Effector memory CD8-positive, alpha-beta T cell (primary cell): ENCODE results near the gene SLC22A25.
"Not testable (repeated sequence)": the region's sequence is repeated elsewhere in the genome, so short reads cannot be mapped to it uniquely, and the experiment has no call there.

Experiments used
- ATAC-seq: fragments of 150-1000 bp; cut with Tn5 transposase; replicated peaks from 2 replicates; pipeline ENCODE4 v1.10.0; 2021; ENCODE audit warnings: mild to moderate bottlenecking, moderate library complexity
- DNase-seq, 3 experiments: peaks; one replicate each; pipeline ENCODE4 v3.0.0; 2021
- H3K27ac Mint-ChIP-seq, 2 donors: one replicate each; pipeline ENCODE4 v1.8.0; 2022; ENCODE audit warnings: mild to moderate bottlenecking in 2 of 2, mixed read lengths in 2 of 2, moderate library complexity in 2 of 2
- H3K27me3 Mint-ChIP-seq, 2 donors: one replicate each; pipeline ENCODE4 v1.8.0; 2022; ENCODE audit warnings: mixed read lengths in 2 of 2
- H3K36me3 Mint-ChIP-seq: one replicate; pipeline ENCODE4 v1.8.0; 2022; ENCODE audit warnings: mild to moderate bottlenecking, moderate library complexity, mixed read lengths; ENCODE audit not compliant: insufficient read depth
- H3K4me1 Mint-ChIP-seq, 2 donors: one replicate each; pipeline ENCODE4 v1.8.0; 2022; ENCODE audit warnings: low read depth in 2 of 2, mixed read lengths in 2 of 2
- H3K4me3 Mint-ChIP-seq, 2 donors: one replicate each; pipeline ENCODE4 v1.8.0; 2022; ENCODE audit warnings: mild to moderate bottlenecking in 2 of 2, mixed read lengths in 2 of 2, moderate library complexity in 2 of 2
- H3K9me3 Mint-ChIP-seq, 2 donors: one replicate each; pipeline ENCODE4 v1.8.0; 2022; ENCODE audit warnings: mixed read lengths in 2 of 2

The SLC22A25 gene

DNA sequence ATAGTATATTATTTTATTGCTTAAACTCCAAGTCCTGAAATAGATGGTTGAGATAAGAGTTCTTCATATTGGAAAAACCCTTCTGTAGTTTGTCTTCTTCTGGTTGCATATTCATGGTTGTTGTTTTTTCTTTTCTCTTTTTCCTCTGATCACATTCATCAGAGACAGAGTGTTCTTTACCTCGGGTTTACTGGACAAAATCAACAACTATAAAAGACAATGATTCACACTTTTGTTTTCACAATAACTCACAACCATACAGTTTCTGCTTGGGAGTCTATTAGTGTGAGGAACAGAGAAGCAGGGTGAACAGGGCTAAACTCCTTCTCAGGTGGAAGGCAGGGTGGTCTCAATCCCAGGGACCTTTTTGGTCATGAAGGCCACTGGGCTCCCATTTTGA lies 2.6 kb upstream of the SLC22A25 start:
- Mint-ChIP-seq H3K4me1 (peaks cover 0 to 5% of the 10 kb centered on the region in 2 donors), H3K27me3 (peaks cover 64 to 72% of the 10 kb centered on the region in 2 donors), H3K36me3 (no peaks in the 10 kb centered on the region), H3K9me3 (no peaks in the 10 kb centered on the region), H3K4me3 (no peak overlapping the region), H3K27ac (no peak overlapping the region)
- DNase-seq (no peak), ATAC-seq (no peak)

DNA sequence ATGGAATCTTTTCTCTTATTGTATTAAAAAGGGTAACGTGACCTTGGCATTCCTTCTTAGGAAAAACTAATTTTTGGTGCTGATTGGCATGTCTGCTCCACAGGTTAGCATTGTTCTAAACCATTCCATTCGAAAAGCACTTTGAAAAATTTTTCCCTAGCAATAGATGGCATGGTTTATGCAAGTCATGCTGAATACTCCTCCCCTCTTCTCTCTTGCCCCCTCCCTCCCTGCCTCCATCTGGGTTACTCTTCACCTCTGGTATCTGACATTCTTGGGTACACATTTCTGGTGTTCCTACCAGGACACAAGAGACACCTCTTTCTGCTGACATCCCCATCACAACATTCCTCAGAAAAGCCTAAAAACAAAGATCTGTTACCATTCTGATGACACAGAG lies 1.5 kb upstream of the SLC22A25 start:
- DNase-seq: no peak
- Mint-ChIP-seq H3K27me3 (peaks cover 58 to 79% of the 10 kb centered on the region in 2 donors), H3K4me1 (peaks cover 0 to 5% of the 10 kb centered on the region in 2 donors)

DNA sequence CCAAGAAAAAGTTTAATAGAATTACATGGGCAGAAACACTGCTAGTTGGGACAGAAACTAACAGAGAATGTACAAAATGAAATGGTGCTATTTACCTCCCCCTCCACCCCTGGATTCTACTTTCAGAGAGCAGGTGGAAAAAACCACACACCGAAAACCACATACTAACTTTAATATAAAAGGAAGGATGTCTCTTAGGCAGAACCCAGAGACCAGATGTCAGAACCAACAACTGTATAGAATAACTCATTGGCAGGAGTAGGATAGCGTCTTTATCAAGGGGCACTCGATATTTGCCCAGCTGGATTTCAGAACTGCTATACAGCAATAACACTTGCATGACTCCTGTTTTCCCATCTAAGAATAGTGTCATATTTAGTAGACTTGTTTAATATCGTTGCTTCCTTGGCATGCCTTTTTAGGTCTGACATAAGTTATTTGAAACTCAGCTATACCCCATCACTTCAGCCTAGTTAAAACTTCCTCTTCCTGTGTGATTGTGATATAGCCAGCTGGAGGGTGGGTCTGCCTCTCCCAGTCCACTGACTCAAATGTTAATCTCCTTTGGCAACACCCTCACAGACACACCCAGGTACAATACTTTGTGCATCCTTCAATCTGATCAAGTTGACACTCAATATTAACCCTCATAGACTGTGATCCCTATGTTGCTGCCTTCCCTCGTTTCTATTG lies 1.2 kb downstream of the SLC22A25 start:
- Mint-ChIP-seq H3K4me1 (peaks cover 0 to 5% of the 10 kb centered on the region in 2 donors), H3K4me3 (no peak overlapping the region), H3K27me3 (peaks cover 64 to 95% of the 10 kb centered on the region in 2 donors), H3K27ac (no peak overlapping the region), H3K36me3 (no peaks in the 10 kb centered on the region), H3K9me3 (no peaks in the 10 kb centered on the region)
- no peak for ATAC-seq
- DNase-seq: no peak

More for the DNA sequence above, 1.5 kb upstream of the SLC22A25 start:
- Mint-ChIP-seq H3K27ac (no peak overlapping the region), H3K4me3 (no peak overlapping the region), H3K36me3 (no peaks in the 10 kb centered on the region), H3K9me3 (no peaks in the 10 kb centered on the region)
- ATAC-seq: no peak

DNA sequence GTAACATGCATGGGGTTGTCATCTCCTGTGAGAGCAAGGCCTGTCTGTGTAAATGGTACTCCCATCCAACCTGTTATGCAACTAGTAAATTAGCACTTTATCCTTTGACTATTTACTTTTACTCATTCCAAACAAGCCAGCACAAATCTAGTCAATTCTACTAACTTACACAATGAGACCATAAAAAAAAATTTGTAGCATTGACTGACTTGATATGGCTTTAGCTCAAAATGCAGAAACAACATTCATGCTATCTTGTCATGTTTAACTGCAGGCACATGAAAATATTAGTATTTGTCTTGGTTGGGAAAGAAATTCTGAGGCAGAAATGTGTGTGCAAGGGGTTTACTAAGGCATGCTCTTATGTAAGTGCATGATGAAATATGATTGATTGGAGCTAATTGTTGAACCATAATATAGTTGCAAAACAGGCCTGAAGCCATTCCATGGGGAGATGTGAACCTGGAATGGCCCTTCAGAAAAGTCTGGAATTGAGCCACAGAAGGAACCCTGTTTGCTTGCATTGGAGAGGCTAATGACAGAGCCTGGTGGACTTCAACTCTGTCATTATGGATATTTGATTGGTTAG lies 2.5 kb downstream of the SLC22A25 start:
- Mint-ChIP-seq H3K27me3 (peaks cover 59 to 94% of the 10 kb centered on the region in 2 donors), H3K4me3 (no peak overlapping the region), H3K36me3 (no peaks in the 10 kb centered on the region), H3K4me1 (peaks cover 0 to 5% of the 10 kb centered on the region in 2 donors), H3K27ac (no peak overlapping the region), H3K9me3 (no peaks in the 10 kb centered on the region)
- DNase-seq: no peak
- no peak for ATAC-seq

DNA sequence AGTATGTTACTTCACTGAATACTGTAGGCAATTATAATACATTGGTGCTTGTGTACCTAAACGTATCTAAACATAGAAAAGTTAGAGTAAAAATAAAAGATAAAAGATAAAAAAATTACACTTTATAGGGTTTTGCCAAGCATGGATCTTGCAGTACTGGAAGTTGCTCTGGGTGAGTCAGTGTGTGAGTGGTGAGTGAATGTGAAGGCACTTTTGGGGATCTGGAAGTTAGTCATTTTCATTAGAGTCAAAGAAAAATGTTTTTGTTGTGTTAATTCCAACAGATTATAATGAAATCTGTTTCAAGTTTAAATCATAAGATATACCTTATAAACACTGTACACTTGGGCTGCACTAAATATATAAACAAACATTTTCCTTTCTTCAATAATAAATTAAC lies 3.3 kb downstream of the SLC22A25 start:
- Mint-ChIP-seq H3K27me3 (peaks cover 60 to 94% of the 10 kb centered on the region in 2 donors), H3K4me1 (peaks cover 0 to 5% of the 10 kb centered on the region in 2 donors), H3K4me3 (no peak overlapping the region)

DNA sequence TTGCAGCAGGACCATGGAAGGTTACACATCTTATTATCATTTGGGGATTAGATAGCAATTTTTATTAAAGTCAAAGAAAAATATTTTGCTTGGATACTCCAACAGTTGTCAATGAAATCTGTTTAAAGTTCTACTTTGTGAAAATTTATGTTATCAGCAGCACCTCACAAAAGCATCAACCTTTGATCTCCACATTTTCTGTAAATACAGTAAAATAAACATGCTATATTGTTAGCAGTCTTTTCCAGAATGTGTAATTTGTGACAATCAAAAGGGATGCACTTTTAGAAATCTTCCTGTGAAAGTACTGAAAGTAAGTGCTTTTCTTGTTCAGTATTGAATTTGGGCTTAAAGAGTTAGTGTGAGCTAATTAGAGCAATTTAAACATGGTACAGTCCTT lies 4.1 kb downstream of the SLC22A25 start:
- peaks cover 61 to 95% of the 10 kb centered on the region in 2 donors for H3K27me3 Mint-ChIP-seq
- no peaks in the 10 kb centered on the region for H3K36me3 Mint-ChIP-seq
- no peak overlapping the region for H3K27ac Mint-ChIP-seq
- no peaks in the 10 kb centered on the region for H3K9me3 Mint-ChIP-seq
- DNase-seq (no peak), ATAC-seq (no peak)
- H3K4me1 Mint-ChIP-seq: peaks cover 0 to 5% of the 10 kb centered on the region in 2 donors
- no peak overlapping the region for H3K4me3 Mint-ChIP-seq

More for the DNA sequence above, 3.3 kb downstream of the SLC22A25 start:
- DNase-seq: no peak
- ATAC-seq: no peak
- no peaks in the 10 kb centered on the region for H3K9me3 Mint-ChIP-seq
- H3K36me3 Mint-ChIP-seq: no peaks in the 10 kb centered on the region
- H3K27ac Mint-ChIP-seq: no peak overlapping the region

DNA sequence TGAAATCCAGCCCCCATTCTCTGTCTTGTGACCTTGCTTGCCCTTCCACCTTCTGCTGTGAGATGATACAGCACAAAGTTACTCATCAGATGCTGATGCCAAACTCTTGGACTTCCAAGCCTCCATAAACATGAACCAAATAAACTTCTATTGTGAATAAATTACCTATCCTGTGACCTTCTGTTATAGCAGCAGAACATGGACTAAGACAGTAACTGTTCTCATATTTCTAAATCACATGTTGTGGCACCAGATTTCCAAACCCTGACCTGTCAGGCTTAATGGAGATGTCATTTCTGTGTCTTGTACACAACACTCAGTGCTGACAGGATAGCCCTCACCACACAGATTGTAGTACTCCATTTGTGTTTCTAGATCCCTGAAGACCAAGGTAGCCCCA lies 6.0 kb downstream of the SLC22A25 start:
- Mint-ChIP-seq H3K4me1 (peaks cover 0 to under 1% of the 10 kb centered on the region in 2 donors), H3K9me3 (no peaks in the 10 kb centered on the region)

DNA sequence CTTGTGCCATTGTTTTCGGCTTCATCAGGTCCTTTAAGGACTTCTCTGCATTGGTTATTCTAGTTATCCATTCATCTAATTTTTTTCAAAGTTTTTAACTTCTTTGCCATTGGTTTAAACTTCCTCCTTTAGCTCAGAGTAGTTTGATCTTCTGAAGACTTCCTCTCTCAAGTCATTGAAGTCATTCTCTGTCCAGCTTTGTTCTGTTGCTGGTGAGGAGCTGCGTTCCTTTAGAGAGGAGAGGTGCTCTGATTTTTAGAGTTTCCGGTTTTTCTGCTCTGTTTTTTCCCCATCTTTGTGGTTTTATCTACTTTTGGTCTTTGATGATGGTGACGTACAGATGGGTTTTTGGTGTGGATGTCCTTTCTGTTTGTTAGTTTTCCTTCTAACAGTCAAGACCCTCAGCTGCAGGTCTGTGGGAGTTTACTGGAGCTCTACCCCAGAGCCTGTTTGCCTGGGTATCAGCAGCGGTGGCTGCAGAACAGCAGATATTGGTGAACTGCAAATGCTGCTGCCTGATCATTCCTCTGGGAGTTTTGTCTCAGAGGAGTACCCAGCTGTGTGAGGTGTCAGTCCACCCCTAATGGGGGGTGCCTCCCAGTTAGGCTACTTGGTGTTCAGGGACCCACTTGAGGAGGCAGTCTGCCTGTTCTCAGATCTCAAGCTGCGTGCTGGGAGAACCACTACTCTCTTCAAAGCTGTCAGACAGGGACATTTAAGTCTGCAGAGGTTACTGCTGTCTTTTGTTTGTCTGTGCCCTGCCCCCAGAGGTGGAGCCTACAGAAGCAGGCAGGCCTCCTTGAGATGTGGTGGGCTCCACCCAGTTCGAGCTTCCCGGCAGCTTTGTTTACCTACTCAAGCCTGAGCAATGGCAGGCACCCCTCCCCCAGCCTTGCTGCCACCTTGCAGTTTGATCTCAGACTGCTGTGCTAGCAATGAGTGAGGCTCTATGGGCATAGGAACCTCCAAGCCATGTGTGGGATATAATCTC lies 7.6 kb downstream of the SLC22A25 start:
- DNase-seq, H3K4me1 Mint-ChIP-seq, H3K36me3 Mint-ChIP-seq, H3K9me3 Mint-ChIP-seq, H3K27ac Mint-ChIP-seq, ATAC-seq, H3K4me3 Mint-ChIP-seq: not testable (repeated sequence)
- peaks cover 53 to 95% of the 10 kb centered on the region in 2 donors for H3K27me3 Mint-ChIP-seq

More for the DNA sequence above, 6.0 kb downstream of the SLC22A25 start:
- no peak for DNase-seq
- ATAC-seq: no peak
- Mint-ChIP-seq H3K27ac (no peak overlapping the region), H3K4me3 (no peak overlapping the region), H3K36me3 (no peaks in the 10 kb centered on the region), H3K27me3 (peaks cover 57 to 95% of the 10 kb centered on the region in 2 donors)

DNA sequence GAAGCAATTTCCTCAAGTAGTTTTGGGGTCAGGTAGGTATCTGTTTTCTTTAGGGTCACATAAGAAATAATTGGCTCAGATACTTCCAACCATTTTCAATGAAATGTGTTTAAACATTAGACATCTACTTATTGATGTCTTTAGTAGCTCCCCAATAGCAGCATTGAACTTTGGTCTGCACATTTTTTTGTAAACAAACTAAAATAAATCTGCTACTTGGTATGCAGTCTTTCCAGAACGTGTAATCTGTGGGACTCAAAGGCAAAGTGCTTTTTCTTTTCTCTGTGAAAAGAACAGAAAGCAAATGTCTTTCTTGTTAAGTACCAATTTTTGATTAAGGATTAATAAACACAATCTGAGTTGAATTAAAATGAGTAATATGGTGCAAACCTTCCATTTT lies 13.6 kb downstream of the SLC22A25 start:
- no peak overlapping the region for H3K4me3 Mint-ChIP-seq
- no peaks in the 10 kb centered on the region for H3K36me3 Mint-ChIP-seq
- H3K27ac Mint-ChIP-seq: no peak overlapping the region
- no peaks in the 10 kb centered on the region for H3K4me1 Mint-ChIP-seq
- no peak for DNase-seq
- H3K27me3 Mint-ChIP-seq: peaks cover 54 to 86% of the 10 kb centered on the region in 2 donors
- ATAC-seq: no peak
- no peaks in the 10 kb centered on the region for H3K9me3 Mint-ChIP-seq

DNA sequence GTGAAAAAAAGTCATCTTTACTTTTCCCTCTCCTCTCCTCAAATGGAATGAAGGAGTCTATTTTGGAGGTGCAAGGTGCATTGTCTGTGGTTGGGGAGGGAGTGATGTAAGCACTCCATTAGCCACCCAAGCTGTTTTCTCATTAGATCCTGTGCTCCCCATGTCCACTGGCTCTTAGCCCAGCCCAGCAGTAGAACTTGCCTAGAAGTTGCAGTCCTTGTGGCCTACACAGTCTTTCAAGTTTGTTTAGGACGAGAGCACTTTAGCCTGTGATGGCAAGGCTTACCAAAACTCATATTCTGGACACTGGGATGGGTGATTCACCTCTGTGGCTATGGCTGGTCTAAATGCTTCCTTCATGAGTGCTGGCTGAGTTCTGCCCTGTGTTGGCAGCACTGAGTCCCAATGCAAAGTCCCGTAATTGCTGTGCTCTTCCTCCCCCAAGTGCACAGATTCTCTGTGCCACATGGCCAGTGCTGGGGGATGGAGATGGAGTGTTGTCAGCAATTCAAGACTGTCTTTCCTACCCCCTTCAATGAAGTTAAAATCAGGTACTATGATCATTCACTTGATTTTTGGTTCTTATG lies 15.8 kb downstream of the SLC22A25 start:
- Mint-ChIP-seq H3K4me3 (no peak overlapping the region), H3K4me1 (no peaks in the 10 kb centered on the region), H3K27me3 (peaks cover 57 to 64% of the 10 kb centered on the region in 2 donors), H3K9me3 (no peaks in the 10 kb centered on the region), H3K27ac (no peak overlapping the region), H3K36me3 (no peaks in the 10 kb centered on the region)
- DNase-seq: no peak
- ATAC-seq: no peak

DNA sequence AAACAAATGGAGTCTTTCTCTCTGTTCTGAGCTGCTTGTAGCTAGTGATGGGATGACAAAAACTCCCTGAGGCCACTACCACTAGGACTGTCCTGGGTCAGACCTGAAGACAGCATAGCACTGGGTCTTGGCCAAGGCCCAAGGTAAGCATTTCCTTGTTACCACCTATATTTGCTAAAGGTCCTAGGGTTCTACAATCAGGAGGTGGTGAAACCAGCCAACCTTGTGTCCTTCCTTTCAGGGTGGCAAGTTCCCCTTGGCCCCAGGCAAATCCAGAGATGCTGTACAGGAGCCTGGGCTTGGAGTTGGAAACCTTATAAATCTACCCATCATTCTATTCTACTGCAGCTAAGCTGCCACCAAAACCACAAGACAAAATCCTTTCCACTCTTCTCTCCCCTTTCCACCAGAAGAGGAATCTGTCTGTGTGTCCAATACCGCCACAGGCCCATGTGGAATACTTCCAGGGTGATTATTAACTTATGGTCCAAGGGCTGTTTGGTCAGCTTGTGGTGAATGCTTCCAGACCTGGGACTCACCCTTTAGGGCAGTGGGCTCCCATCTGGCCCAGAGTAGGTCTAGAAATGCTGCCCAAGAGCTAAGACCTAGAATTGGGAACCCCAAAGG lies 16.8 kb downstream of the SLC22A25 start:
- Mint-ChIP-seq H3K4me3 (no peak overlapping the region), H3K27ac (no peak overlapping the region), H3K27me3 (peaks cover 51 to 54% of the 10 kb centered on the region in 2 donors), H3K36me3 (no peaks in the 10 kb centered on the region), H3K9me3 (no peaks in the 10 kb centered on the region), H3K4me1 (no peaks in the 10 kb centered on the region)
- DNase-seq (no peak), ATAC-seq (no peak)

DNA sequence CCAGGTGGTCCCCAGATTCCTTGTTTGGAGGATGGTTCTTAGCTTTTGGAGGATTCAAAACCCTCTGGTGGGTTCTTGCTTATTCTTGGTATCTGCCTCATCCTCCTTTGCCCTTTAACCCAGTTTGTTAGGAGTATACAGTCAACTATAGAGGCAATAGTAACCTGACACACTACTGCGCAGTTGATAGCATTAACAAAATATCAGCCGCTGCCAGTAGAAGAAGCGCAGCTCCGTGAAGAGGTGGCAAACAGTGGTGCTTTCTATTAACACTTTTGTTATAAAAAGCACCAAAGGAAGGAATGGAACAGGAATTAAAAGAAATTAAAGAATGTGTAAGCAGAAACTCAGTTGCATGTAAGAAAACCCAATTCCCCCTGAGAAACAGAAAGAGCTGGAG lies 29.3 kb downstream of the SLC22A25 start:
- no peaks in the 10 kb centered on the region for H3K4me1 Mint-ChIP-seq
- H3K4me3 Mint-ChIP-seq: no peak overlapping the region
- DNase-seq (no peak), ATAC-seq (no peak)
- no peaks in the 10 kb centered on the region for H3K9me3 Mint-ChIP-seq
- H3K27me3 Mint-ChIP-seq: peaks cover 53 to 59% of the 10 kb centered on the region in 2 donors
- no peak overlapping the region for H3K27ac Mint-ChIP-seq
- H3K36me3 Mint-ChIP-seq: no peaks in the 10 kb centered on the region

DNA sequence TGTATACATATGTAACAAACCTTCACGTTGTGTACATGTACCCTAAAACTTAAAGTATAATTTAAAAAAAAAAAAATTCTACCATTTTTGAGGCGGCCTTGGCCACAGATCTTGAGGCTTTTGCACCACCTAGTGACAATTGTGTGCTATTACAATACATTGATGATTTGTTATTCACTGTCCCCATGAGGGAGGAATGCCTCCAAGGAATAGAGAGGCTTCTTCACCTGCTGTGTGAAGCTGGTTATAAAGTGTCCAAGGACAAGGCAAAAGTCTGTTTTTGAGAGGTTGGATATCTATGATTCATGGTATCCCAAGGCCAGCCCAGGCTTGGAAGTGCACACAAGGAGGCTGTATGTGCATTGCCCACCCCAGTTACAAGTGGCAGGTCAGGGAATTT lies 30.7 kb downstream of the SLC22A25 start:
- Mint-ChIP-seq H3K4me3 (no peak overlapping the region), H3K9me3 (no peaks in the 10 kb centered on the region), H3K36me3 (no peaks in the 10 kb centered on the region), H3K27me3 (peaks cover 59 to 65% of the 10 kb centered on the region in 2 donors), H3K4me1 (no peaks in the 10 kb centered on the region), H3K27ac (no peak overlapping the region)
- no peak for ATAC-seq
- DNase-seq: peak in 2 of 3 experiments; percentile 5 to 12
